Measurements from ENCODE around the gene FDX2. TPM values are rescaled to one million over a fixed set of nuclear protein-coding genes. Genes with fewer than 3 reads are reported as not detected.

Gene FDX2
- total RNA-seq, 1 experiment from 2014 or later = 30.3 TPM

- no peaks in the 10 kb centered on the region for H3K9me3 Mint-ChIP-seq (ENCODE audit: unreplicated experiment)
- no peak overlapping the region for H3K27ac Mint-ChIP-seq (ENCODE audit: unreplicated experiment)
- peaks cover 33% of the 10 kb centered on the region for H3K4me1 ChIP-seq
- peaks cover 7% of the 10 kb centered on the region for H3K27me3 Mint-ChIP-seq (ENCODE audit: insufficient read depth, unreplicated experiment)
- intact Hi-C loops (cut with micrococcal nuclease; ENCODE audit: unreplicated experiment) = no loop called here
- peak overlapping the region; percentile 87 for H3K4me3 Mint-ChIP-seq (ENCODE audit: unreplicated experiment)
- ChIA-PET POLR2A (no interaction called here), CTCF (interaction anchor here (1.3 to 2.8 kb wide), 3 partner anchors 20 to 90 kb away, joined by 4 to 34 read pairs (median 9); partner anchors contain the start of genes ICAM1 and TYK2)
- H3K4me1 Mint-ChIP-seq (ENCODE audit: low read depth, unreplicated experiment) = peaks cover 19% of the 10 kb centered on the region
- BruUV-seq (replicated peaks) = no TSS peak
- H3K36me3 ChIP-seq (ENCODE audit: control insufficient read depth, insufficient read depth, low read length) = peaks cover under 1% of the 10 kb centered on the region
- peaks cover 15% of the 10 kb centered on the region for H3K36me3 Mint-ChIP-seq (ENCODE audit: insufficient read depth, unreplicated experiment)
- peak overlapping the region; percentile 48 for H3K4me3 ChIP-seq (ENCODE audit: low read depth, low read length)
- DNase-seq = peak in 1 of 2 experiments; percentile 26
- TF ChIP-seq CTCF (IDR thresholded peaks at IDR 0.05; ENCODE audit: insufficient read depth in 1 of 2, low read depth in 1 of 2, low read length in 1 of 2, severe bottlenecking in 1 of 2, unreplicated experiment in 1 of 2) = no peak
- no peaks in the 10 kb centered on the region for H3K27me3 ChIP-seq (replicated peaks; ENCODE audit: control insufficient read depth, insufficient read depth, low read length)
- no peaks in the 10 kb centered on the region for H3K9me3 ChIP-seq
Measured at GRCh38 chr19:10290357-10290875, 25.4 kb downstream of the FDX2 start.

GRCh38 chr19:10289836-10290356 lies 25.9 kb downstream of the FDX2 start, which contains the start of gene ICAM5:
Gene ICAM5, plus strand, starts transcription at chr19:10289952. Its CDS starts 92 bp downstream, at chr19:10290044.
- ChIA-PET POLR2A (interaction anchor here (0.6 to 1.8 kb wide), 9 partner anchors 10 to 191 kb away, joined by 3 to 22 read pairs (median 5); partner anchors contain the start of genes ICAM1, RAVER1 and TYK2), CTCF (interaction anchor here (1.1 to 2.8 kb wide), 7 partner anchors 20 to 101 kb away, joined by 3 to 34 read pairs (median 9); partner anchors contain the start of genes ICAM1 and TYK2)
- Mint-ChIP-seq H3K27me3 (ENCODE audit: insufficient read depth, unreplicated experiment) (peaks cover 7% of the 10 kb centered on the region), H3K4me3 (ENCODE audit: unreplicated experiment) (peak within 1 kb of the TSS; percentile 87), H3K36me3 (ENCODE audit: insufficient read depth, unreplicated experiment) (peaks cover 20% of the 10 kb centered on the region), H3K9me3 (ENCODE audit: unreplicated experiment) (no peaks in the 10 kb centered on the region), H3K27ac (ENCODE audit: unreplicated experiment) (peak within 1 kb of the TSS; percentile 77), H3K4me1 (ENCODE audit: low read depth, unreplicated experiment) (peaks cover 24% of the 10 kb centered on the region)
- intact Hi-C loops (cut with micrococcal nuclease; ENCODE audit: unreplicated experiment) = loop anchor here (5.0 kb wide), 1 partner anchor 42 kb away; the partner anchor contains the start of gene RAVER1
- no peaks in the 10 kb centered on the region for H3K9me3 ChIP-seq
- DNase-seq = peak in 1 of 2 experiments; percentile 19
- BruUV-seq (replicated peaks) = no TSS peak
- no peak for TF ChIP-seq CTCF (IDR thresholded peaks at IDR 0.05; ENCODE audit: insufficient read depth in 1 of 2, low read depth in 1 of 2, low read length in 1 of 2, severe bottlenecking in 1 of 2, unreplicated experiment in 1 of 2)
- peak within 1 kb of the TSS; percentile 48 for H3K4me3 ChIP-seq (ENCODE audit: low read depth, low read length)
- H3K27me3 ChIP-seq (replicated peaks; ENCODE audit: control insufficient read depth, insufficient read depth, low read length) = no peaks in the 10 kb centered on the region
- peaks cover 33% of the 10 kb centered on the region for H3K4me1 ChIP-seq
- H3K36me3 ChIP-seq (ENCODE audit: control insufficient read depth, insufficient read depth, low read length) = peaks cover 1% of the 10 kb centered on the region

DNA sequence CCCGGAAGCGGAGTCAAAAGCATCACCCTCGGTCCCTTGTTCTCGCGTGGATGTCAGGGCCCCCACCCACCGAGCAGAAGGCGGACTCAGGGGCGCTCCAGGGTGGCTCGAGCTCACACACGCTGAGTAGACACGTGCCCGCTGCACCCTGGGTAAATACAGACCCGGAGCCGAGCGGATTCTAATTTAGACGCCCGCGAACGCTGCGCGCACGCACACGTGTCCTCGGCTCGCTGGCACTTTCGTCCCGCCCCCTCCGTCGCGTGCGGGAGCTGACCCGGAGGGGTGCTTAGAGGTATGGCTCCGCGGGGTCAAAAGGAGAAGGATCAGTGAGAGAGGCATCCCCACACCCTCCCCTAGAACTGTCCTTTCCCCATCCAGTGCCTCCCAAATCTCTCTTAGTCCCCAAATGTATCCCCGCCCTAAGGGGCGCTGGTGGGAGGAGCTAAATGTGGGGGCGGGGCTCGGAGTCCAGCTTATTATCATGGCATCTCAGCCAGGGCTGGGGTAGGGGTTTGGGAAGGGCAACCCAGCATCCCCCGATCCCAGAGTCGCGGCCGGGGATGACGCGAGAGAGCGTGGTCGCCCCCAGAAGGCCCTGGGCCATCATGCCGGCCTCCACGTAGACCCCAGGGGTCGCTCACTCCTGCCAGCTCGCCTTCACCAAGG lies 26.5 kb downstream of the FDX2 start:
- POLR2A ChIA-PET = interaction anchor here (0.6 to 1.8 kb wide), 10 partner anchors 9 to 190 kb away, joined by 3 to 22 read pairs (median 5); partner anchors contain the start of genes ICAM1, RAVER1 and TYK2
- peak; percentile 61 to 78 for DNase-seq
- CTCF ChIA-PET = interaction anchor here (1.1 to 2.8 kb wide), 7 partner anchors 19 to 101 kb away, joined by 3 to 34 read pairs (median 9); partner anchors contain the start of genes ICAM1 and TYK2
- TF ChIP-seq CTCF (IDR thresholded peaks at IDR 0.05; ENCODE audit: insufficient read depth in 1 of 2, low read depth in 1 of 2, low read length in 1 of 2, severe bottlenecking in 1 of 2, unreplicated experiment in 1 of 2) = no peak
- H3K27me3 Mint-ChIP-seq (ENCODE audit: insufficient read depth, unreplicated experiment) = peaks cover 7% of the 10 kb centered on the region
- Histone ChIP-seq H3K9me3 (no peaks in the 10 kb centered on the region), H3K27me3 (replicated peaks; ENCODE audit: control insufficient read depth, insufficient read depth, low read length) (no peaks in the 10 kb centered on the region), H3K4me3 (ENCODE audit: low read depth, low read length) (peak overlapping the region; percentile 48), H3K4me1 (peaks cover 33% of the 10 kb centered on the region), H3K36me3 (ENCODE audit: control insufficient read depth, insufficient read depth, low read length) (peaks cover 1% of the 10 kb centered on the region)
- peak overlapping the region; percentile 77 for H3K27ac Mint-ChIP-seq (ENCODE audit: unreplicated experiment)
- intact Hi-C loops (cut with micrococcal nuclease; ENCODE audit: unreplicated experiment) = loop anchor here (5.0 kb wide), 1 partner anchor 43 kb away; the partner anchor contains the start of gene RAVER1
- H3K9me3 Mint-ChIP-seq (ENCODE audit: unreplicated experiment) = no peaks in the 10 kb centered on the region
- BruUV-seq (replicated peaks) = no TSS peak
- peaks cover 21% of the 10 kb centered on the region for H3K36me3 Mint-ChIP-seq (ENCODE audit: insufficient read depth, unreplicated experiment)
- H3K4me3 Mint-ChIP-seq (ENCODE audit: unreplicated experiment) = peak overlapping the region; percentile 87
- H3K4me1 Mint-ChIP-seq (ENCODE audit: low read depth, unreplicated experiment) = peaks cover 24% of the 10 kb centered on the region

All from Caco-2 (cell line).